Liver (tissue), 9 donors: ENCODE data around the gene CLEC1A. TPM values are rescaled to one million over a fixed set of nuclear protein-coding genes. Genes with fewer than 3 reads are reported as not detected.

Source experiments
- DNase-seq: peaks from one replicate; pipeline ENCODE4 v3.0.0-alpha.2; 2017; ENCODE audit warnings: low spot score
- H3K27ac ChIP-seq, 2 donors: one replicate each; pipeline ENCODE4 v1.7.0; 2013; ENCODE audit warnings: inconsistent platforms in 2 of 2, low read length in 2 of 2, control low read depth in 1 of 2, low read depth in 1 of 2, mild to moderate bottlenecking in 1 of 2
- H3K27me3 ChIP-seq, 4 donors: one replicate each; pipeline versions ENCODE4 v1.6.1 to v1.7.0; 2013; ENCODE audit warnings: low read length in 3 of 4, inconsistent platforms in 1 of 4, mild to moderate bottlenecking in 1 of 4, moderate library complexity in 1 of 4; ENCODE audit not compliant: control insufficient read depth in 4 of 4, insufficient read depth in 4 of 4
- H3K36me3 ChIP-seq, 4 donors: one replicate each; pipeline versions ENCODE4 v1.6.1 to v1.7.0; 2013; ENCODE audit warnings: low read length in 3 of 4, mild to moderate bottlenecking in 3 of 4, low read depth in 1 of 4, moderate library complexity in 1 of 4; ENCODE audit not compliant: control insufficient read depth in 4 of 4, insufficient read depth in 3 of 4
- H3K4me1 ChIP-seq, 4 donors: one replicate each; pipeline versions ENCODE4 v1.6.1 to v1.7.0; 2013; ENCODE audit warnings: low read length in 3 of 4, mild to moderate bottlenecking in 3 of 4, moderate library complexity in 1 of 4; ENCODE audit not compliant: control insufficient read depth in 4 of 4, insufficient read depth in 4 of 4
- H3K4me3 ChIP-seq, 3 donors: one replicate each; pipeline versions ENCODE4 v1.6.1 to v1.7.0; 2013; ENCODE audit warnings: low read length in 3 of 3, control low read depth in 1 of 3, low read depth in 1 of 3, mild to moderate bottlenecking in 1 of 3
- H3K9ac ChIP-seq, 2 donors: one replicate each; pipeline ENCODE4 v1.7.0; 2013; ENCODE audit warnings: low read length in 2 of 2, mild to moderate bottlenecking in 2 of 2, moderate library complexity in 2 of 2, control low read depth in 1 of 2, low read depth in 1 of 2
- H3K9me3 ChIP-seq, 4 donors: one replicate each; pipeline versions ENCODE4 v1.6.1 to v1.7.0; 2013; ENCODE audit warnings: low read length in 3 of 4; ENCODE audit not compliant: control insufficient read depth in 4 of 4
- ATF3 ChIP-seq: IDR thresholded peaks from 2 replicates; pipeline ENCODE4 v1.6.1; 2016; ENCODE audit warnings: antibody characterized with exemption
- CTCF ChIP-seq: fragments of 150-350 bp; IDR thresholded peaks from 2 replicates; pipeline ENCODE4 v1.5.1; 2017; ENCODE audit warnings: improper control_type of control experiment, low read depth, low read length; ENCODE audit not compliant: missing input control
- EGR1 ChIP-seq, 2 donors: IDR thresholded peaks; 2 replicates each; pipeline ENCODE4 v1.6.1; 2016 to 2018; ENCODE audit warnings: antibody characterized with exemption in 2 of 2, low read depth in 2 of 2
- FOXA1 ChIP-seq: IDR thresholded peaks from 2 replicates; pipeline ENCODE4 v1.6.1; 2016; ENCODE audit warnings: antibody characterized with exemption
- FOXA2 ChIP-seq: IDR thresholded peaks from 2 replicates; pipeline ENCODE4 v1.6.1; 2016; ENCODE audit warnings: antibody characterized with exemption
- GABPA ChIP-seq, 2 donors: IDR thresholded peaks in 1 of 2; conservative IDR thresholded peaks in 1 of 2; 2 replicates each; pipeline ENCODE4 v1.6.1; 2016; ENCODE audit warnings: antibody characterized with exemption in 2 of 2, mild to moderate bottlenecking in 1 of 2, moderate library complexity in 1 of 2
- HNF4A ChIP-seq, 2 donors: conservative IDR thresholded peaks; 2 replicates each; pipeline ENCODE4 v1.6.1; 2016; ENCODE audit warnings: antibody characterized with exemption in 2 of 2, mild to moderate bottlenecking in 2 of 2
- HNF4G ChIP-seq: IDR thresholded peaks from 2 replicates; pipeline ENCODE4 v1.6.1; 2016; ENCODE audit warnings: antibody characterized with exemption
- JUND ChIP-seq, 2 donors: IDR thresholded peaks; 2 replicates each; pipeline ENCODE4 v1.6.1; 2016; ENCODE audit warnings: antibody characterized with exemption in 2 of 2
- MAX ChIP-seq: IDR thresholded peaks from 2 replicates; pipeline ENCODE4 v1.6.1; 2016; ENCODE audit warnings: antibody characterized with exemption
- NR2F2 ChIP-seq: IDR thresholded peaks from 2 replicates; pipeline ENCODE4 v1.6.1; 2016; ENCODE audit warnings: antibody characterized with exemption
- RAD21 ChIP-seq, 2 donors: IDR thresholded peaks; 2 replicates each; pipeline ENCODE4 v1.6.1; 2016; ENCODE audit warnings: antibody characterized with exemption in 2 of 2, mild to moderate bottlenecking in 2 of 2
- REST ChIP-seq: IDR thresholded peaks from 2 replicates; pipeline ENCODE4 v1.6.1; 2016; ENCODE audit warnings: antibody characterized with exemption, mild to moderate bottlenecking
- RXRA ChIP-seq, 2 donors: IDR thresholded peaks; 2 replicates each; pipeline ENCODE4 v1.6.1; 2017 to 2018; ENCODE audit warnings: antibody characterized with exemption in 2 of 2, mild to moderate bottlenecking in 1 of 2
- SP1 ChIP-seq: IDR thresholded peaks from 2 replicates; pipeline ENCODE4 v1.6.1; 2018; ENCODE audit warnings: antibody characterized with exemption, mild to moderate bottlenecking
- TAF1 ChIP-seq: conservative IDR thresholded peaks from 2 replicates; pipeline ENCODE4 v1.6.1; 2016; ENCODE audit warnings: antibody characterized with exemption, mild to moderate bottlenecking
- YY1 ChIP-seq: IDR thresholded peaks from 2 replicates; pipeline ENCODE4 v1.6.1; 2016; ENCODE audit warnings: antibody characterized with exemption, mild to moderate bottlenecking
- ZBTB33 ChIP-seq: IDR thresholded peaks from 2 replicates; pipeline ENCODE4 v1.6.1; 2016; ENCODE audit warnings: antibody characterized with exemption
- WGBS: extraction: QIAGEN DNeasy Blood & Tissue Kit; methylation state at CpG from one replicate; pipeline ENCODE4 v1.1.7; 2013; 5-methylcytosine and 5-hydroxymethylcytosine counted together
- polyA plus RNA-seq, 2 donors: library from polyadenylated mRNA; stranded (reverse) in 1 of 2; unstranded in 1 of 2; fragments of 200-250 nt in 1 of 2; fragments of >200 nt in 1 of 2; fragmentation: Nextera tagmentation in 1 of 2; extraction: Ambion mirVana in 1 of 2; gene quantifications; one replicate each; pipeline versions ENCODE4 v1.2.1 to v1.2.3, GENCODE V29; 2013 to 2015
- total RNA-seq, 2 donors: library from RNA; depleted of rRNA; stranded (reverse); fragments of >200 nt; gene quantifications; one replicate each; pipeline ENCODE4 v1.2.3, GENCODE V29; 2014
- donor health status: healthy.
- donor health status: healthy.
- donor health status: healthy.
- donor health status: healthy.
- donor health status: healthy.

Gene CLEC1A
- total and polyA plus RNA-seq, 4 donors, result 0.09 to 2.1 (median 1.1) TPM

GRCh38 chr12:10069099-10069498 lies 29.7 kb downstream of the CLEC1A start:
- Histone ChIP-seq H3K9me3 (no peaks in the 10 kb centered on the region), H3K36me3 (no peaks in the 10 kb centered on the region), H3K27me3 (no peaks in the 10 kb centered on the region), H3K4me1 (no peaks in the 10 kb centered on the region), H3K4me3 (no peak overlapping the region), H3K27ac (peak overlapping the region; percentile 33 to 64), H3K9ac (no peak overlapping the region)
- 73% methylated on average over 4 of the region's 4 CpGs for WGBS
- TF ChIP-seq ZBTB33, result no peak
- TF ChIP-seq ATF3, result no peak
- no peak for TF ChIP-seq CTCF
- no peak for TF ChIP-seq RXRA (IDR thresholded peaks at IDR 0.05)
- TF ChIP-seq NR2F2, result no peak
- no peak for TF ChIP-seq RAD21 (IDR thresholded peaks at IDR 0.05)
- TF ChIP-seq MAX, result no peak
- TF ChIP-seq GABPA (IDR thresholded peaks at IDR 0.05 in 1 of 2, conservative IDR thresholded peaks at IDR 0.05 in 1 of 2), result no peak
- TF ChIP-seq JUND (IDR thresholded peaks at IDR 0.05), result no peak
- no peak for TF ChIP-seq FOXA1
- TF ChIP-seq HNF4A (conservative IDR thresholded peaks at IDR 0.05), result no peak
- TF ChIP-seq TAF1, result no peak
- no peak for TF ChIP-seq REST
- TF ChIP-seq HNF4G, result no peak
- TF ChIP-seq EGR1 (IDR thresholded peaks at IDR 0.05; ENCODE audit: low read depth in 2 of 2), result no peak
- no peak for TF ChIP-seq YY1
- no peak for DNase-seq

GRCh38 chr12:10068644-10069043 lies 30.1 kb downstream of the CLEC1A start:
- H3K4me3 ChIP-seq, result no peak overlapping the region
- H3K9me3 ChIP-seq, result no peaks in the 10 kb centered on the region
- H3K27ac ChIP-seq, result peak overlapping the region; percentile 33 to 75
- DNase-seq, result no peak
- H3K9ac ChIP-seq, result no peak overlapping the region
- 48% methylated on average over 1 of the region's 1 CpG for WGBS
- no peaks in the 10 kb centered on the region for H3K36me3 ChIP-seq
- H3K27me3 ChIP-seq, result no peaks in the 10 kb centered on the region
- H3K4me1 ChIP-seq, result no peaks in the 10 kb centered on the region
- no peak for TF ChIP-seq JUND (IDR thresholded peaks at IDR 0.05)
- TF ChIP-seq EGR1 (IDR thresholded peaks at IDR 0.05; ENCODE audit: low read depth in 2 of 2), result no peak
- TF ChIP-seq RAD21 (IDR thresholded peaks at IDR 0.05), result no peak
- no peak for TF ChIP-seq TAF1
- TF ChIP-seq SP1, result no peak
- no peak for TF ChIP-seq HNF4G
- TF ChIP-seq ZBTB33, result no peak
- TF ChIP-seq FOXA2, result no peak
- TF ChIP-seq REST, result no peak
- no peak for TF ChIP-seq ATF3
- TF ChIP-seq GABPA (IDR thresholded peaks at IDR 0.05 in 1 of 2, conservative IDR thresholded peaks at IDR 0.05 in 1 of 2), result no peak
- no peak for TF ChIP-seq RXRA (IDR thresholded peaks at IDR 0.05)
- no peak for TF ChIP-seq YY1
